HepG2 (cell line): ENCODE results near the gene STK36. TPM values are rescaled to one million over a fixed set of nuclear protein-coding genes. Genes with fewer than 3 reads are reported as not detected.

ENCODE experiments used
- CBFB ChIP-seq: sonication (generic); formaldehyde crosslinking; IDR thresholded peaks from 2 replicates; pipeline ENCODE4 v1.4.0; 2020; ENCODE audit warnings: missing genetic modification reagents
- CHD2 ChIP-seq: IDR thresholded peaks from 2 replicates; pipeline ENCODE4 v1.6.1; 2011; ENCODE audit warnings: low read depth, low read length, improper control_type of control experiment
- KDM5A ChIP-seq: fragments of 200-600 bp; sonication (generic); IDR thresholded peaks from 2 replicates; pipeline ENCODE4 v1.7.0; 2018; ENCODE audit warnings: antibody characterized with exemption, mild to moderate bottlenecking, low read length, borderline replicate concordance
- MED8 ChIP-seq: sonication (generic); formaldehyde crosslinking; IDR thresholded peaks from 2 replicates; pipeline ENCODE4 v1.8.1; 2023; ENCODE audit warnings: mild to moderate bottlenecking, missing genetic modification reagents; ENCODE audit not compliant: insufficient replicate concordance
- RBAK ChIP-seq: sonication (generic); formaldehyde crosslinking; IDR thresholded peaks from 2 replicates; pipeline ENCODE4 v1.5.1; 2020; ENCODE audit warnings: mild to moderate bottlenecking, missing genetic modification reagents
- SNAI1 ChIP-seq: sonication (generic); formaldehyde crosslinking; IDR thresholded peaks from 2 replicates; pipeline ENCODE4 v1.5.0; 2020; ENCODE audit warnings: mild to moderate bottlenecking, missing genetic modification reagents, borderline replicate concordance
- TCF12 ChIP-seq, 2 experiments: fragments of 450-650 bp in 1 of 2; sonication (generic) in 1 of 2; formaldehyde crosslinking in 1 of 2; IDR thresholded peaks; 2 replicates each; pipeline versions ENCODE4 v1.6.1 to v1.8.0; 2017 to 2022; ENCODE audit warnings: antibody characterized with exemption in 1 of 2, mild to moderate bottlenecking in 1 of 2, missing genetic modification reagents in 1 of 2, moderate library complexity in 1 of 2
- TCF7 ChIP-seq: sonication (generic); IDR thresholded peaks from 2 replicates; pipeline ENCODE4 v1.6.1; 2016; ENCODE audit warnings: antibody characterized with exemption, low read depth
- ZBTB7A ChIP-seq: sonication (generic); formaldehyde crosslinking; IDR thresholded peaks from 2 replicates; pipeline ENCODE4 v1.8.0; 2022; ENCODE audit warnings: mild to moderate bottlenecking, missing genetic modification reagents
- ZFP36 ChIP-seq: fragments of 150-350 bp; IDR thresholded peaks from 2 replicates; pipeline ENCODE4 v1.6.1; 2018; ENCODE audit warnings: borderline replicate concordance, low read length, low read depth; ENCODE audit not compliant: partially characterized antibody
- ZNF136 ChIP-seq: sonication (generic); formaldehyde crosslinking; IDR thresholded peaks from 2 replicates; pipeline ENCODE4 v1.8.1; 2022; ENCODE audit warnings: low read depth, mild to moderate bottlenecking, moderate library complexity, missing genetic modification reagents
- ZNF235 ChIP-seq: sonication (generic); formaldehyde crosslinking; IDR thresholded peaks from 2 replicates; pipeline ENCODE4 v1.8.1; 2023; ENCODE audit warnings: mild to moderate bottlenecking, missing genetic modification reagents, borderline replicate concordance
- ZNF30 ChIP-seq: sonication (generic); formaldehyde crosslinking; IDR thresholded peaks from 2 replicates; pipeline ENCODE4 v1.5.0; 2020; ENCODE audit warnings: mild to moderate bottlenecking, missing genetic modification reagents
- ZNF619 ChIP-seq: sonication (generic); formaldehyde crosslinking; IDR thresholded peaks from 2 replicates; pipeline ENCODE4 v1.4.0; 2020; ENCODE audit warnings: mild to moderate bottlenecking, missing genetic modification reagents
- ZNF850 ChIP-seq: sonication (generic); formaldehyde crosslinking; conservative IDR thresholded peaks from 2 replicates; pipeline ENCODE4 v1.9.0; 2021; ENCODE audit warnings: mild to moderate bottlenecking, missing genetic modification reagents
- polyA plus RNA-seq, 8 experiments: library from polyadenylated mRNA; depleted of rRNA in 3 of 8; stranded (reverse) in 7 of 8; unstranded in 1 of 8; fragments of >200 nt; fragmentation: Illumina TruSeq in 4 of 8; extraction: Trizol in 4 of 8; gene quantifications; 2 replicates each; pipeline versions ENCODE4 v1.2.1 to v1.2.3, GENCODE V29; 2011 to 2016; ENCODE audit warnings: low read depth in 4 of 8, missing spikeins in 1 of 8, mixed read lengths in 1 of 8; ENCODE audit not compliant: insufficient read depth in 1 of 8
- total RNA-seq, 5 experiments: library from RNA; depleted of rRNA; stranded (reverse); fragments of >200 nt; fragmentation: Illumina TruSeq; extraction: Trizol; gene quantifications; 2 replicates each; pipeline ENCODE4 v1.2.3, GENCODE V29; 2016; ENCODE audit warnings: low read depth in 1 of 5
- TF ChIP-seq, protein P1 (sequence below): sonication (generic); formaldehyde crosslinking; IDR thresholded peaks from 2 replicates; pipeline ENCODE4 v1.4.0; 2020; ENCODE audit warnings: mild to moderate bottlenecking, missing genetic modification reagents
- TF ChIP-seq, protein P2 (sequence below): sonication (generic); formaldehyde crosslinking; conservative IDR thresholded peaks from 2 replicates; pipeline ENCODE4 v1.4.0; 2020; ENCODE audit warnings: missing genetic modification reagents
- TF ChIP-seq, protein P3 (sequence below): IDR thresholded peaks from 2 replicates; pipeline ENCODE4 v1.6.1; 2016; ENCODE audit warnings: control low read depth
- TF ChIP-seq, protein P4 (sequence below): sonication (generic); formaldehyde crosslinking; IDR thresholded peaks from 2 replicates; pipeline ENCODE4 v1.8.0; 2022; ENCODE audit warnings: mild to moderate bottlenecking, missing genetic modification reagents; ENCODE audit not compliant: insufficient replicate concordance
- TF ChIP-seq, protein P5 (sequence below): sonication (generic); formaldehyde crosslinking; IDR thresholded peaks from 2 replicates; pipeline ENCODE4 v1.4.0; 2020; ENCODE audit warnings: low read depth, mild to moderate bottlenecking, missing genetic modification reagents
- TF ChIP-seq, protein P6 (sequence below): sonication (generic); formaldehyde crosslinking; IDR thresholded peaks from 2 replicates; pipeline ENCODE4 v1.4.0; 2020; ENCODE audit warnings: missing genetic modification reagents

The STK36 gene
- total and polyA plus RNA-seq, 2 of the 13 experiments (the other 11 are each of a cell fraction or from before 2014, with no cell fraction given) = 45.9 to 83.5 TPM

DNA sequence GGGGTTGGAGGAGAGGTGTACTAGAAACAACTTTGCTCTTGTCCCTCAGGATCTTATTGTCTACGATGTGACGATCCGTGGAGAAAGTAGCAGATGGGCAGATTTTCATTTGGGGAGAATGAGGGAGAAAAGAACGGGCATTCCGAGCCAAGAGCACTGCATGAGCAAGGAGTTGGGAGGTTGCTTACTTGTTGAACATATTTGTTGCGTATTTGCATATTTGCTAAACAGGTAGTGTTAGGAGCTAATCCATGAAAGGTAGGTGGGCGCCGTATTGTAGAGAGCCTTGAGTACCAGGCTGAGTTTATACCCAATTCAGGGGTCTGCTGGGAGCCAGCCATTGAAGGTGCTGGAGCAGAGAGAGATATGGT, 11.9 kb upstream of the STK36 start (continued):
- no peak for TF ChIP-seq ZNF619 (CRISPR knock-in tag)
- TF ChIP-seq, protein P1, sequence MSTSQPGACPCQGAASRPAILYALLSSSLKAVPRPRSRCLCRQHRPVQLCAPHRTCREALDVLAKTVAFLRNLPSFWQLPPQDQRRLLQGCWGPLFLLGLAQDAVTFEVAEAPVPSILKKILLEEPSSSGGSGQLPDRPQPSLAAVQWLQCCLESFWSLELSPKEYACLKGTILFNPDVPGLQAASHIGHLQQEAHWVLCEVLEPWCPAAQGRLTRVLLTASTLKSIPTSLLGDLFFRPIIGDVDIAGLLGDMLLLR (CRISPR knock-in tag) = 0 out of 2 replicates have a peak, but pooled peaks have one; percentile 21
- no peak for TF ChIP-seq ZNF136 (CRISPR knock-in tag)
- TF ChIP-seq, protein P2, sequence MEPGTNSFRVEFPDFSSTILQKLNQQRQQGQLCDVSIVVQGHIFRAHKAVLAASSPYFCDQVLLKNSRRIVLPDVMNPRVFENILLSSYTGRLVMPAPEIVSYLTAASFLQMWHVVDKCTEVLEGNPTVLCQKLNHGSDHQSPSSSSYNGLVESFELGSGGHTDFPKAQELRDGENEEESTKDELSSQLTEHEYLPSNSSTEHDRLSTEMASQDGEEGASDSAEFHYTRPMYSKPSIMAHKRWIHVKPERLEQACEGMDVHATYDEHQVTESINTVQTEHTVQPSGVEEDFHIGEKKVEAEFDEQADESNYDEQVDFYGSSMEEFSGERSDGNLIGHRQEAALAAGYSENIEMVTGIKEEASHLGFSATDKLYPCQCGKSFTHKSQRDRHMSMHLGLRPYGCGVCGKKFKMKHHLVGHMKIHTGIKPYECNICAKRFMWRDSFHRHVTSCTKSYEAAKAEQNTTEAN (CRISPR knock-in tag) = no peak
- TF ChIP-seq, protein P3, sequence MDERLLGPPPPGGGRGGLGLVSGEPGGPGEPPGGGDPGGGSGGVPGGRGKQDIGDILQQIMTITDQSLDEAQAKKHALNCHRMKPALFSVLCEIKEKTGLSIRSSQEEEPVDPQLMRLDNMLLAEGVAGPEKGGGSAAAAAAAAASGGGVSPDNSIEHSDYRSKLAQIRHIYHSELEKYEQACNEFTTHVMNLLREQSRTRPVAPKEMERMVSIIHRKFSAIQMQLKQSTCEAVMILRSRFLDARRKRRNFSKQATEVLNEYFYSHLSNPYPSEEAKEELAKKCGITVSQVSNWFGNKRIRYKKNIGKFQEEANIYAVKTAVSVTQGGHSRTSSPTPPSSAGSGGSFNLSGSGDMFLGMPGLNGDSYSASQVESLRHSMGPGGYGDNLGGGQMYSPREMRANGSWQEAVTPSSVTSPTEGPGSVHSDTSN = no peak
- TF ChIP-seq TCF12 (IDR thresholded peaks at IDR 0.05) = no peak
- no peak for TF ChIP-seq TCF12 (CRISPR knock-in tag; IDR thresholded peaks at IDR 0.05)
- TF ChIP-seq SNAI1 (CRISPR knock-in tag) = peak; percentile 20; the same call in 1 of the 2 replicates
- TF ChIP-seq CHD2 = no peak
- TF ChIP-seq CBFB (CRISPR knock-in tag) = no peak
- no peak for TF ChIP-seq TCF7
- TF ChIP-seq MED8 = peak; percentile 17
- TF ChIP-seq, protein P4, sequence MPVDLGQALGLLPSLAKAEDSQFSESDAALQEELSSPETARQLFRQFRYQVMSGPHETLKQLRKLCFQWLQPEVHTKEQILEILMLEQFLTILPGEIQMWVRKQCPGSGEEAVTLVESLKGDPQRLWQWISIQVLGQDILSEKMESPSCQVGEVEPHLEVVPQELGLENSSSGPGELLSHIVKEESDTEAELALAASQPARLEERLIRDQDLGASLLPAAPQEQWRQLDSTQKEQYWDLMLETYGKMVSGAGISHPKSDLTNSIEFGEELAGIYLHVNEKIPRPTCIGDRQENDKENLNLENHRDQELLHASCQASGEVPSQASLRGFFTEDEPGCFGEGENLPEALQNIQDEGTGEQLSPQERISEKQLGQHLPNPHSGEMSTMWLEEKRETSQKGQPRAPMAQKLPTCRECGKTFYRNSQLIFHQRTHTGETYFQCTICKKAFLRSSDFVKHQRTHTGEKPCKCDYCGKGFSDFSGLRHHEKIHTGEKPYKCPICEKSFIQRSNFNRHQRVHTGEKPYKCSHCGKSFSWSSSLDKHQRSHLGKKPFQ (CRISPR knock-in tag) = peak; percentile 1
- TF ChIP-seq ZNF850 (CRISPR knock-in tag) = no peak
- 0 out of 2 replicates have a peak, but pooled peaks have one; percentile 12 for TF ChIP-seq ZNF235 (CRISPR knock-in tag)
- TF ChIP-seq ZFP36 = no peak
- TF ChIP-seq ZBTB7A (CRISPR knock-in tag) = no peak
- TF ChIP-seq KDM5A = 0 out of 2 replicates have a peak, but pooled peaks have one; percentile 34
- TF ChIP-seq, protein P5, sequence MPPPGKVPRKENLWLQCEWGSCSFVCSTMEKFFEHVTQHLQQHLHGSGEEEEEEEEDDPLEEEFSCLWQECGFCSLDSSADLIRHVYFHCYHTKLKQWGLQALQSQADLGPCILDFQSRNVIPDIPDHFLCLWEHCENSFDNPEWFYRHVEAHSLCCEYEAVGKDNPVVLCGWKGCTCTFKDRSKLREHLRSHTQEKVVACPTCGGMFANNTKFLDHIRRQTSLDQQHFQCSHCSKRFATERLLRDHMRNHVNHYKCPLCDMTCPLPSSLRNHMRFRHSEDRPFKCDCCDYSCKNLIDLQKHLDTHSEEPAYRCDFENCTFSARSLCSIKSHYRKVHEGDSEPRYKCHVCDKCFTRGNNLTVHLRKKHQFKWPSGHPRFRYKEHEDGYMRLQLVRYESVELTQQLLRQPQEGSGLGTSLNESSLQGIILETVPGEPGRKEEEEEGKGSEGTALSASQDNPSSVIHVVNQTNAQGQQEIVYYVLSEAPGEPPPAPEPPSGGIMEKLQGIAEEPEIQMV = no peak
- TF ChIP-seq RBAK (CRISPR knock-in tag) = no peak
- TF ChIP-seq, protein P6, sequence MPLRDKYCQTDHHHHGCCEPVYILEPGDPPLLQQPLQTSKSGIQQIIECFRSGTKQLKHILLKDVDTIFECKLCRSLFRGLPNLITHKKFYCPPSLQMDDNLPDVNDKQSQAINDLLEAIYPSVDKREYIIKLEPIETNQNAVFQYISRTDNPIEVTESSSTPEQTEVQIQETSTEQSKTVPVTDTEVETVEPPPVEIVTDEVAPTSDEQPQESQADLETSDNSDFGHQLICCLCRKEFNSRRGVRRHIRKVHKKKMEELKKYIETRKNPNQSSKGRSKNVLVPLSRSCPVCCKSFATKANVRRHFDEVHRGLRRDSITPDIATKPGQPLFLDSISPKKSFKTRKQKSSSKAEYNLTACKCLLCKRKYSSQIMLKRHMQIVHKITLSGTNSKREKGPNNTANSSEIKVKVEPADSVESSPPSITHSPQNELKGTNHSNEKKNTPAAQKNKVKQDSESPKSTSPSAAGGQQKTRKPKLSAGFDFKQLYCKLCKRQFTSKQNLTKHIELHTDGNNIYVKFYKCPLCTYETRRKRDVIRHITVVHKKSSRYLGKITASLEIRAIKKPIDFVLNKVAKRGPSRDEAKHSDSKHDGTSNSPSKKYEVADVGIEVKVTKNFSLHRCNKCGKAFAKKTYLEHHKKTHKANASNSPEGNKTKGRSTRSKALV = no peak
- TF ChIP-seq ZNF30 = no peak; the same call in 1 of the 2 replicates
